Thyroid gland (tissue), 4 donors: ENCODE data around the gene TRPC3.

Experiments
- CTCF ChIP-seq, 6 experiments: fragments of 200-600 bp in 3 of 6; fragments of 450-650 bp in 3 of 6; sonication (generic) in 3 of 6; IDR thresholded peaks; one replicate each; pipeline ENCODE4 v1.5.1; 2016 to 2019; ENCODE audit warnings: antibody characterized with exemption in 6 of 6, mild to moderate bottlenecking in 2 of 6, inconsistent platforms in 1 of 6, moderate library complexity in 1 of 6
- POLR2A ChIP-seq, 2 donors: fragments of 450-650 bp; IDR thresholded peaks; one replicate each; pipeline ENCODE4 v1.6.1; 2017; ENCODE audit warnings: antibody characterized with exemption in 2 of 2, mild to moderate bottlenecking in 2 of 2, moderate library complexity in 1 of 2

- TF ChIP-seq CTCF (IDR thresholded peaks at IDR 0.05) = no peak
- no peak for TF ChIP-seq POLR2A (IDR thresholded peaks at IDR 0.05)
Measured at GRCh38 chr4:121960818-121961217, 9.0 kb upstream of the TRPC3 start.
